ENCODE data around the gene GTPBP6.

GRCh38 chrX:360496-361150, 42.0 kb upstream of the GTPBP6 start:
- TF ChIP-seq MAX (IDR thresholded peaks at IDR 0.05; ENCODE audit: low read depth, low read length) (no peak), CTCF (IDR thresholded peaks at IDR 0.05; ENCODE audit: low read depth, low read length) (no peak), MYC (IDR thresholded peaks at IDR 0.05; ENCODE audit: low read depth, low read length) (no peak), POLR2A (IDR thresholded peaks at IDR 0.05; ENCODE audit: extremely low read depth, insufficient read length) (no peak)

Data from NB4 (cell line).